OCI-LY1 (cell line): ENCODE measurements around the gene COLEC12.
"Not testable (repeated sequence)": the region's sequence is repeated elsewhere in the genome, so short reads cannot be mapped to it uniquely, and the experiment has no call there.

ENCODE experiments used
- CTCF ChIP-seq: fragments of 200-600 bp; sonication (generic), shearing (Covaris generic); IDR thresholded peaks from 2 replicates; pipeline ENCODE4 v1.5.1; 2017; ENCODE audit warnings: mild to moderate bottlenecking, antibody characterized with exemption, low read length, moderate library complexity, mixed read lengths
- EZH2 ChIP-seq: fragments of 200-600 bp; sonication (generic), shearing (Covaris generic); IDR thresholded peaks from 2 replicates; pipeline ENCODE4 v1.8.0; 2017; ENCODE audit warnings: borderline replicate concordance, mixed run types, mild to moderate bottlenecking, antibody characterized with exemption, low read length, moderate library complexity, mixed read lengths

GRCh38 chr18:289970-290369, 210.5 kb downstream of the COLEC12 start:
- not testable (repeated sequence) for TF ChIP-seq CTCF, EZH2
